ENCODE measurements around the gene VARS1. TPM values are rescaled to one million over a fixed set of nuclear protein-coding genes. Genes with fewer than 3 reads are reported as not detected.
"Not testable (repeated sequence)": the region's sequence is repeated elsewhere in the genome, so short reads cannot be mapped to it uniquely, and the experiment has no call there.

The VARS1 gene
- total RNA-seq, 1 experiment from 2014 or later, result 38.0 TPM

- Histone ChIP-seq H3K79me2 (ENCODE audit: low read length) (peaks cover 3% of the 10 kb centered on the region; the same call in 1 of the 2 replicates), H2AFZ (ENCODE audit: low read length) (no peak overlapping the region), H3K9me2 (replicated peaks; ENCODE audit: insufficient read depth, low read length) (no peaks in the 10 kb centered on the region), H3K4me1 (ENCODE audit: low read length) (peaks cover 21% of the 10 kb centered on the region), H3K9me3 (ENCODE audit: low read length) (no peaks in the 10 kb centered on the region), H3K4me2 (ENCODE audit: low read depth, low read length, poor library complexity, severe bottlenecking) (no peak overlapping the region), H3K27ac (ENCODE audit: low read length) (no peak overlapping the region), H3K27me3 (ENCODE audit: low read length) (no peaks in the 10 kb centered on the region), H3K4me3 (ENCODE audit: low read length) (no peak overlapping the region), H3K36me3 (ENCODE audit: insufficient read depth, low read length) (no peaks in the 10 kb centered on the region), H4K20me1 (ENCODE audit: insufficient read depth, low read depth, low read length) (no peaks in the 10 kb centered on the region), H3K9ac (ENCODE audit: low read length) (no peak overlapping the region)
- DNase-seq, result no peak
Observed at GRCh38 chr6:31819871-31820299, 24.3 kb upstream of the VARS1 start.

- H3K9me3 ChIP-seq (ENCODE audit: low read length); H3K36me3 ChIP-seq (ENCODE audit: insufficient read depth, low read length); H3K4me3 ChIP-seq (ENCODE audit: low read length); H2AFZ ChIP-seq (ENCODE audit: low read length); H3K27me3 ChIP-seq (ENCODE audit: low read length); H3K9me2 ChIP-seq (replicated peaks; ENCODE audit: insufficient read depth, low read length); H3K27ac ChIP-seq (ENCODE audit: low read length); H3K4me2 ChIP-seq (ENCODE audit: low read depth, low read length, poor library complexity, severe bottlenecking); H3K9ac ChIP-seq (ENCODE audit: low read length); H3K79me2 ChIP-seq (ENCODE audit: low read length); H4K20me1 ChIP-seq (ENCODE audit: insufficient read depth, low read depth, low read length); DNase-seq: not testable (repeated sequence)
- peaks cover 18% of the 10 kb centered on the region for H3K4me1 ChIP-seq (ENCODE audit: low read length)
Observed at GRCh38 chr6:31817929-31818511, 22.5 kb upstream of the VARS1 start.

- H3K4me2 ChIP-seq (ENCODE audit: low read depth, low read length, poor library complexity, severe bottlenecking); H3K27ac ChIP-seq (ENCODE audit: low read length); H3K4me3 ChIP-seq (ENCODE audit: low read length); H3K9me3 ChIP-seq (ENCODE audit: low read length); H2AFZ ChIP-seq (ENCODE audit: low read length); DNase-seq; H3K27me3 ChIP-seq (ENCODE audit: low read length); H3K79me2 ChIP-seq (ENCODE audit: low read length); H3K36me3 ChIP-seq (ENCODE audit: insufficient read depth, low read length); H4K20me1 ChIP-seq (ENCODE audit: insufficient read depth, low read depth, low read length); H3K9me2 ChIP-seq (replicated peaks; ENCODE audit: insufficient read depth, low read length): not testable (repeated sequence)
- Histone ChIP-seq H3K9ac (ENCODE audit: low read length) (0 out of 2 replicates have a peak overlapping the region, but pooled peaks have one; percentile 39), H3K4me1 (ENCODE audit: low read length) (peaks cover 11% of the 10 kb centered on the region)
Observed at GRCh38 chr6:31817133-31817928, 21.8 kb upstream of the VARS1 start.

GRCh38 chr6:31815025-31815838 is 19.7 kb upstream of the VARS1 start, which contains the start of the genes HSPA1A and HSPA1L:
TSS of gene HSPA1A (plus strand) at chr6:31815543. CDS start at chr6:31815757, 214 bp downstream.
TSS of gene HSPA1L (minus strand) at chr6:31815283. CDS start at chr6:31811972, 3,311 bp downstream.
- Histone ChIP-seq H3K27me3 (ENCODE audit: low read length) (no peaks in the 10 kb centered on the region), H3K79me2 (ENCODE audit: low read length) (no peaks in the 10 kb centered on the region), H3K4me2 (ENCODE audit: low read depth, low read length, poor library complexity, severe bottlenecking) (no peak within 1 kb of the TSS), H3K27ac (ENCODE audit: low read length) (no peak within 1 kb of the TSS), H3K36me3 (ENCODE audit: insufficient read depth, low read length) (no peaks in the 10 kb centered on the region), H3K9me2 (replicated peaks; ENCODE audit: insufficient read depth, low read length) (no peaks in the 10 kb centered on the region), H3K9ac (ENCODE audit: low read length) (no peak within 1 kb of the TSS), H4K20me1 (ENCODE audit: insufficient read depth, low read depth, low read length) (no peaks in the 10 kb centered on the region), H2AFZ (ENCODE audit: low read length) (no peak within 1 kb of the TSS), H3K9me3 (ENCODE audit: low read length) (no peaks in the 10 kb centered on the region), H3K4me1 (ENCODE audit: low read length) (no peaks in the 10 kb centered on the region), H3K4me3 (ENCODE audit: low read length) (no peak within 1 kb of the TSS)
- DNase-seq, result no peak

- Histone ChIP-seq H3K9me2 (replicated peaks; ENCODE audit: insufficient read depth, low read length) (no peaks in the 10 kb centered on the region), H3K4me2 (ENCODE audit: low read depth, low read length, poor library complexity, severe bottlenecking) (no peak overlapping the region), H3K36me3 (ENCODE audit: insufficient read depth, low read length) (no peaks in the 10 kb centered on the region), H3K4me1 (ENCODE audit: low read length) (no peaks in the 10 kb centered on the region), H2AFZ (ENCODE audit: low read length) (no peak overlapping the region), H3K9ac (ENCODE audit: low read length) (no peak overlapping the region), H3K79me2 (ENCODE audit: low read length) (no peaks in the 10 kb centered on the region), H3K27ac (ENCODE audit: low read length) (no peak overlapping the region), H3K27me3 (ENCODE audit: low read length) (no peaks in the 10 kb centered on the region), H4K20me1 (ENCODE audit: insufficient read depth, low read depth, low read length) (no peaks in the 10 kb centered on the region), H3K9me3 (ENCODE audit: low read length) (no peaks in the 10 kb centered on the region), H3K4me3 (ENCODE audit: low read length) (no peak overlapping the region)
- DNase-seq, result no peak
Observed at GRCh38 chr6:31814677-31815024, 19.1 kb upstream of the VARS1 start.

- H3K79me2 ChIP-seq (ENCODE audit: low read length), result no peaks in the 10 kb centered on the region
- no peak overlapping the region for H3K9ac ChIP-seq (ENCODE audit: low read length)
- no peaks in the 10 kb centered on the region for H3K36me3 ChIP-seq (ENCODE audit: insufficient read depth, low read length)
- no peak overlapping the region for H3K4me3 ChIP-seq (ENCODE audit: low read length)
- no peaks in the 10 kb centered on the region for H3K4me1 ChIP-seq (ENCODE audit: low read length)
- no peaks in the 10 kb centered on the region for H3K9me3 ChIP-seq (ENCODE audit: low read length)
- no peaks in the 10 kb centered on the region for H3K9me2 ChIP-seq (replicated peaks; ENCODE audit: insufficient read depth, low read length)
- H3K27me3 ChIP-seq (ENCODE audit: low read length), result no peaks in the 10 kb centered on the region
- no peak overlapping the region for H3K4me2 ChIP-seq (ENCODE audit: low read depth, low read length, poor library complexity, severe bottlenecking)
- H4K20me1 ChIP-seq (ENCODE audit: insufficient read depth, low read depth, low read length), result no peaks in the 10 kb centered on the region
- DNase-seq, result no peak
- H2AFZ ChIP-seq (ENCODE audit: low read length), result 0 out of 2 replicates have a peak overlapping the region, but pooled peaks have one; percentile 8
- no peak overlapping the region for H3K27ac ChIP-seq (ENCODE audit: low read length)
Observed at GRCh38 chr6:31813465-31813849, 17.9 kb upstream of the VARS1 start.

GRCh38 chr6:31811645-31812044 is 16.1 kb upstream of the VARS1 start:
- Histone ChIP-seq H3K9me2 (replicated peaks; ENCODE audit: insufficient read depth, low read length) (no peaks in the 10 kb centered on the region), H3K9ac (ENCODE audit: low read length) (no peak overlapping the region), H3K36me3 (ENCODE audit: insufficient read depth, low read length) (no peaks in the 10 kb centered on the region), H3K27ac (ENCODE audit: low read length) (no peak overlapping the region), H3K27me3 (ENCODE audit: low read length) (no peaks in the 10 kb centered on the region), H3K4me2 (ENCODE audit: low read depth, low read length, poor library complexity, severe bottlenecking) (no peak overlapping the region), H3K79me2 (ENCODE audit: low read length) (peaks cover under 1% of the 10 kb centered on the region; the same call in 1 of the 2 replicates), H3K9me3 (ENCODE audit: low read length) (no peaks in the 10 kb centered on the region), H3K4me1 (ENCODE audit: low read length) (peaks cover 2% of the 10 kb centered on the region; the same call in 1 of the 2 replicates), H2AFZ (ENCODE audit: low read length) (no peak overlapping the region), H4K20me1 (ENCODE audit: insufficient read depth, low read depth, low read length) (no peaks in the 10 kb centered on the region), H3K4me3 (ENCODE audit: low read length) (no peak overlapping the region)
- DNase-seq, result no peak

GRCh38 chr6:31808599-31808998 is 13.0 kb upstream of the VARS1 start:
- H3K9me2 ChIP-seq (replicated peaks; ENCODE audit: insufficient read depth, low read length); H4K20me1 ChIP-seq (ENCODE audit: insufficient read depth, low read depth, low read length); DNase-seq; H3K9ac ChIP-seq (ENCODE audit: low read length); H3K9me3 ChIP-seq (ENCODE audit: low read length); H3K4me3 ChIP-seq (ENCODE audit: low read length); H3K27me3 ChIP-seq (ENCODE audit: low read length); H3K36me3 ChIP-seq (ENCODE audit: insufficient read depth, low read length); H3K4me2 ChIP-seq (ENCODE audit: low read depth, low read length, poor library complexity, severe bottlenecking); H3K27ac ChIP-seq (ENCODE audit: low read length); H2AFZ ChIP-seq (ENCODE audit: low read length); H3K4me1 ChIP-seq (ENCODE audit: low read length): not testable (repeated sequence)
- H3K79me2 ChIP-seq (ENCODE audit: low read length), result peaks cover 23% of the 10 kb centered on the region

Data from Karpas-422 (cell line).